K562 (cell line): ENCODE results near the gene PRSS21. TPM values are rescaled to one million over a fixed set of nuclear protein-coding genes. Genes with fewer than 3 reads are reported as not detected.

ENCODE experiments used
- ATAC-seq: fragments of 200-7000 bp; cut with Tn5 transposase; 3 replicates; pipeline ENCODE4 v1.9.1; 2020; ENCODE audit warnings: moderate library complexity
- BruUV-seq: library from RNA; stranded (reverse); fragments of 400-500 nt; replicated peaks from 2 replicates; lab custom pipeline; 2021; lab: Mats Ljungman, UMichigan
- CTCF ChIA-PET: fragments of 300-600 bp; formaldehyde crosslinking; extraction: SDS; loops from one replicate; lab custom pipeline; 2021; ENCODE audit warnings: low intra/inter-chr PET ratio; lab: Yijun Ruan, JAX
- POLR2A ChIA-PET: fragments of 300-600, 350-650 bp; sonication (Branson Sonifier 250); formaldehyde crosslinking; extraction: SDS; loops from one replicate; lab custom pipeline; 2021; ENCODE audit warnings: antibody characterized with exemption, inconsistent platforms; lab: Yijun Ruan, JAX
- DNase-seq, 4 experiments: peaks; one replicate each; pipeline versions ENCODE4 v3.0.0 to v3.0.0-alpha.2; 2011 to 2018; ENCODE audit warnings: low spot score in 3 of 4, mixed read lengths in 3 of 4; ENCODE audit errors: extremely low read depth in 1 of 4
- FAIRE-seq: peaks from 2 replicates; lab custom pipeline; 2011; peaks lifted over from hg19 to GRCh38; lab: Jason Lieb, UNC
- H2AFZ ChIP-seq: 2 replicates; pipeline ENCODE4 v1.6.0; 2011; ENCODE audit warnings: low read depth, low read length, control low read depth, inconsistent platforms
- H3K27ac ChIP-seq: fragments of 200-600 bp; 3 replicates; pipeline ENCODE4 v1.8.0; 2011; ENCODE audit warnings: low read depth, mild to moderate bottlenecking, control low read depth, inconsistent platforms, low read length, moderate library complexity, mixed read lengths; ENCODE audit errors: extremely low read depth
- H3K27me3 ChIP-seq, 2 experiments: fragments of 300-600 bp in 1 of 2; 2 replicates in 1 of 2; 3 replicates in 1 of 2; pipeline versions ENCODE4 v1.6.0 to v1.8.0; 2011; ENCODE audit warnings: inconsistent platforms in 2 of 2, low read length in 2 of 2, mild to moderate bottlenecking in 1 of 2, mixed read lengths in 1 of 2, moderate library complexity in 1 of 2; ENCODE audit not compliant: control insufficient read depth in 2 of 2, insufficient read depth in 2 of 2
- H3K36me3 ChIP-seq: fragments of 300-600 bp; 3 replicates; pipeline ENCODE4 v1.8.0; 2011; ENCODE audit warnings: mild to moderate bottlenecking, low read length, inconsistent platforms; ENCODE audit not compliant: control insufficient read depth, insufficient read depth
- H3K4me1 ChIP-seq, 2 experiments: fragments of 200-600 bp in 1 of 2; replicated peaks in 1 of 2; 2 replicates in 1 of 2; 3 replicates in 1 of 2; pipeline versions ENCODE4 v1.5.1 to v1.8.0; 2011; ENCODE audit warnings: inconsistent platforms in 2 of 2, low read length in 2 of 2, mild to moderate bottlenecking in 1 of 2, mixed read lengths in 1 of 2, moderate library complexity in 1 of 2; ENCODE audit not compliant: control insufficient read depth in 2 of 2, insufficient read depth in 2 of 2
- H3K4me2 ChIP-seq: 2 replicates; pipeline ENCODE4 v1.6.1; 2011; ENCODE audit warnings: low read length, control low read depth, inconsistent platforms, mixed read lengths; ENCODE audit not compliant: insufficient read depth
- H3K4me3 ChIP-seq: fragments of 200-600 bp; sonication (generic), shearing (Covaris generic); 2 replicates; pipeline ENCODE4 v1.5.1; 2016; ENCODE audit warnings: control low read depth, inconsistent platforms
- H3K79me2 ChIP-seq: fragments of 200-600 bp; 3 replicates; pipeline ENCODE4 v1.8.0; 2011; ENCODE audit warnings: low read length, inconsistent platforms; ENCODE audit not compliant: control insufficient read depth, insufficient read depth
- H3K9ac ChIP-seq, 2 experiments: 2 replicates each; pipeline versions ENCODE4 v1.6.0 to v1.6.1; 2011; ENCODE audit warnings: low read depth in 2 of 2, low read length in 2 of 2, control low read depth in 1 of 2, inconsistent platforms in 1 of 2, mild to moderate bottlenecking in 1 of 2, mixed read lengths in 1 of 2; ENCODE audit not compliant: insufficient read depth in 1 of 2
- H3K9me1 ChIP-seq: one replicate; pipeline ENCODE4 v1.6.0; 2011; ENCODE audit warnings: inconsistent platforms, mild to moderate bottlenecking, low read length, moderate library complexity; ENCODE audit not compliant: control insufficient read depth, insufficient read depth
- H3K9me3 ChIP-seq: replicated peaks from 2 replicates; pipeline ENCODE4 v1.5.1; 2011; ENCODE audit warnings: low read depth, low read length, inconsistent platforms; ENCODE audit not compliant: control insufficient read depth, insufficient read depth
- H4K20me1 ChIP-seq: replicated peaks from 2 replicates; pipeline ENCODE4 v1.6.1; 2011; ENCODE audit warnings: low read length, inconsistent platforms, mixed read lengths; ENCODE audit not compliant: control insufficient read depth, insufficient read depth
- BMI1 ChIP-seq: fragments of 150-350 bp; IDR thresholded peaks from 2 replicates; pipeline ENCODE4 v1.6.1; 2014; ENCODE audit warnings: low read length
- HNRNPH1 ChIP-seq: fragments of 200-400 bp; formaldehyde crosslinking; optimal IDR thresholded peaks from 2 replicates; pipeline ENCODE3; 2017; ENCODE audit warnings: low read depth, mild to moderate bottlenecking, low read length, moderate library complexity
- HNRNPK ChIP-seq: fragments of 200-400 bp; formaldehyde crosslinking; IDR thresholded peaks from one replicate; pipeline ENCODE4 v1.6.1; 2018; ENCODE audit warnings: mild to moderate bottlenecking, low read depth, low read length; ENCODE audit not compliant: poor library complexity, severe bottlenecking
- KDM5B ChIP-seq: fragments of 200-600 bp; sonication (generic); IDR thresholded peaks from 2 replicates; pipeline ENCODE4 v1.6.1; 2012; ENCODE audit warnings: low read depth, mild to moderate bottlenecking, moderate library complexity, low read length, control low read depth, inconsistent platforms; ENCODE audit not compliant: insufficient replicate concordance
- LCOR ChIP-seq: sonication (generic); formaldehyde crosslinking; IDR thresholded peaks from 2 replicates; pipeline ENCODE4 v1.8.0; 2022; ENCODE audit warnings: mild to moderate bottlenecking, missing genetic modification reagents
- MCM2 ChIP-seq: fragments of 450-650 bp; IDR thresholded peaks from 2 replicates; pipeline ENCODE4 v1.6.1; 2017; ENCODE audit warnings: low read depth, mild to moderate bottlenecking
- MYC ChIP-seq, 2 experiments: fragments of 250-450 bp in 1 of 2; sonication (Bioruptor Pico) in 1 of 2; IDR thresholded peaks; 2 replicates each; pipeline versions ENCODE4 v1.5.1 to v1.6.1; 2012 to 2021; ENCODE audit warnings: low read depth in 2 of 2, borderline replicate concordance in 1 of 2, improper control_type of control experiment in 1 of 2, low read length in 1 of 2, mild to moderate bottlenecking in 1 of 2, moderate library complexity in 1 of 2
- NRF1 ChIP-seq, 2 experiments: fragments of 450-650 bp; IDR thresholded peaks in 1 of 2; conservative IDR thresholded peaks in 1 of 2; 2 replicates each; pipeline ENCODE4 v1.6.1; 2014; ENCODE audit warnings: mild to moderate bottlenecking in 2 of 2
- NUFIP1 ChIP-seq: fragments of 450-650 bp; IDR thresholded peaks from 2 replicates; pipeline ENCODE4 v1.6.1; 2018; ENCODE audit not compliant: partially characterized antibody
- PHTF2 ChIP-seq: fragments of 250-450 bp; sonication (Bioruptor Pico); IDR thresholded peaks from 2 replicates; pipeline ENCODE4 v1.5.0; 2021; ENCODE audit warnings: mild to moderate bottlenecking
- SMAD3 ChIP-seq: fragments of 450-650 bp; formaldehyde crosslinking; conservative IDR thresholded peaks from 2 replicates; pipeline ENCODE4 v1.4.0; 2020; ENCODE audit warnings: mild to moderate bottlenecking
- ZKSCAN3 ChIP-seq: fragments of 250-450 bp; sonication (Bioruptor Pico); IDR thresholded peaks from 2 replicates; pipeline ENCODE4 v1.4.0; 2020
- ZNF174 ChIP-seq: fragments of 250-450 bp; sonication (Bioruptor Pico); IDR thresholded peaks from 2 replicates; pipeline ENCODE4 v1.4.0; 2020; ENCODE audit warnings: mild to moderate bottlenecking
- ZNF184 ChIP-seq: sonication (generic); formaldehyde crosslinking; IDR thresholded peaks from 2 replicates; pipeline ENCODE4 v1.5.0; 2020; ENCODE audit warnings: missing genetic modification reagents
- WGBS: fragments of 100-300 bp; shearing (Covaris generic); methylation state at CpG from one replicate; pipeline ENCODE4 v1.1.6; 2016; ENCODE audit warnings: low coverage, mixed read lengths; ENCODE audit not compliant: insufficient coverage; ENCODE audit errors: missing lambda C conversion rate; 5-methylcytosine and 5-hydroxymethylcytosine counted together
- in situ Hi-C: fragments of 300-500 bp; cut with MboI; formaldehyde crosslinking; loops from 4 replicates; pipeline ENCODE4 v1.15.0; 2018; ENCODE audit warnings: inconsistent platforms, mixed read lengths
- intact Hi-C: fragments of 100-400 bp; cut with micrococcal nuclease; formaldehyde crosslinking; loops from 2 replicates; pipeline ENCODE4 v1.14.2; 2022
- polyA plus RNA-seq, 8 experiments: library from polyadenylated mRNA; depleted of rRNA in 4 of 8; stranded (reverse) in 5 of 8; unstranded in 3 of 8; fragments of >200 nt; fragmentation: Nextera tagmentation in 2 of 8; fragmentation: Illumina TruSeq in 1 of 8; extraction: Ambion mirVana in 2 of 8; extraction: Trizol in 1 of 8; gene quantifications; 2 replicates each; pipeline versions ENCODE4 v1.2.1 to v1.2.3, GENCODE V29; 2011 to 2014; ENCODE audit warnings: inconsistent platforms in 1 of 8, missing spikeins in 1 of 8
- total RNA-seq, 7 experiments: library from RNA; depleted of rRNA in 6 of 7; stranded (reverse); fragments of >200 nt in 6 of 7; fragmentation: Illumina TruSeq in 2 of 7; extraction: Trizol in 2 of 7; gene quantifications; 2 replicates each; pipeline versions ENCODE4 v1.2.1 to v1.2.3, GENCODE V29; 2011 to 2021; ENCODE audit warnings: low replicate concordance in 1 of 7

The PRSS21 gene
- total and polyA plus RNA-seq, 9 of the 15 experiments (the other 6 are each of a cell fraction or from before 2014, with no cell fraction given), result 12.1 to 121 (median 61.3) TPM

GRCh38 chr16:2787961-2788360, 29.1 kb upstream of the PRSS21 start (continued):
- TF ChIP-seq MCM2, result no peak

GRCh38 chr16:2790631-2791030, 26.4 kb upstream of the PRSS21 start:
- peaks cover 10% of the 10 kb centered on the region; the same call in 1 of the 2 replicates for H4K20me1 ChIP-seq
- H3K79me2 ChIP-seq, result no peaks in the 10 kb centered on the region
- ATAC-seq, result no peak
- H3K27ac ChIP-seq, result no peak overlapping the region
- H3K4me2 ChIP-seq, result no peak overlapping the region
- DNase-seq, result no peak
- peaks cover 9 to 12% of the 10 kb centered on the region in 2 experiments for H3K4me1 ChIP-seq
- H3K27me3 ChIP-seq, result peaks cover 22 to 44% of the 10 kb centered on the region in 2 experiments; a peak in 4 of 5 replicates
- H3K4me3 ChIP-seq, result no peak overlapping the region
- H3K9me1 ChIP-seq, result no peaks in the 10 kb centered on the region
- no peaks in the 10 kb centered on the region for H3K9me3 ChIP-seq
- no peak for FAIRE-seq
- no TSS peak for BruUV-seq
- H3K9ac ChIP-seq, result no peak overlapping the region
- intact Hi-C loops, result no loop called here
- 2% methylated on average over 5 of the region's 5 CpGs for WGBS
- ChIA-PET CTCF (no interaction called here), POLR2A (interaction anchor here (0.9 to 2.8 kb wide), 4 partner anchors 8 to 13 kb away, joined by 3 to 10 read pairs (median 4); no protein-coding TSS in a partner anchor)
- no peak overlapping the region for H2AFZ ChIP-seq
- TF ChIP-seq ZNF184 (CRISPR knock-in tag), result no peak
- no peak for TF ChIP-seq SMAD3 (CRISPR knock-in tag)
- TF ChIP-seq PHTF2 (CRISPR knock-in tag), result no peak
- no peak for TF ChIP-seq HNRNPK
- TF ChIP-seq LCOR (CRISPR knock-in tag), result no peak
- no peak for TF ChIP-seq MYC (IDR thresholded peaks at IDR 0.05; ENCODE audit: low read depth, low read length)
- TF ChIP-seq MYC (CRISPR knock-in tag; IDR thresholded peaks at IDR 0.05; ENCODE audit: borderline replicate concordance, low read depth), result no peak
- no peak for TF ChIP-seq ZKSCAN3 (CRISPR knock-in tag)
- TF ChIP-seq NRF1 (conservative IDR thresholded peaks at IDR 0.05 in 1 of 2, IDR thresholded peaks at IDR 0.05 in 1 of 2), result no peak
- TF ChIP-seq ZNF174 (CRISPR knock-in tag), result no peak
- TF ChIP-seq BMI1, result no peak
- no peak for TF ChIP-seq NUFIP1
- no peak for TF ChIP-seq HNRNPH1
- no peak for TF ChIP-seq KDM5B
- H3K36me3 ChIP-seq, result no peaks in the 10 kb centered on the region
- in situ Hi-C loops, result no loop called here
